NCI-H2196 (cell line): Measurements from ENCODE around the gene SUN1.

ENCODE experiments used
- DNase-seq: peaks from one replicate; lab custom pipeline; 2025; ENCODE audit not compliant: unreplicated experiment; lab: John Stamatoyannopoulos, UW

Gene SUN1

GRCh38 chr7:875476-876076, 43.3 kb downstream of the SUN1 start:
- peak; percentile 45 for DNase-seq

- DNase-seq: peak; percentile 95
These were observed 44.0 kb downstream of the SUN1 start, which contains the start of gene GET4 for GRCh38 chr7:876077-876971. Gene GET4 (plus strand): TSS chr7:876554. CDS start chr7:876646, 92 bp downstream.

GRCh38 chr7:876972-877311, 44.7 kb downstream of the SUN1 start:
- DNase-seq: no peak

GRCh38 chr7:877312-878232, 45.3 kb downstream of the SUN1 start:
- peak; percentile 45 for DNase-seq

- DNase-seq: no peak
These were observed 46.8 kb downstream of the SUN1 start for GRCh38 chr7:879093-879492.

GRCh38 chr7:879706-880105, 47.4 kb downstream of the SUN1 start:
- no peak for DNase-seq

GRCh38 chr7:880450-880849, 48.2 kb downstream of the SUN1 start:
- no peak for DNase-seq

- DNase-seq: no peak
These were observed 49.4 kb downstream of the SUN1 start for GRCh38 chr7:881441-882234.

GRCh38 chr7:882336-883035, 50.2 kb downstream of the SUN1 start:
- DNase-seq: no peak

- peak; percentile 51 for DNase-seq
These were observed 51.1 kb downstream of the SUN1 start for GRCh38 chr7:883055-884021.

- no peak for DNase-seq
These were observed 52.1 kb downstream of the SUN1 start for GRCh38 chr7:884191-885003.

- no peak for DNase-seq
These were observed 53.1 kb downstream of the SUN1 start for GRCh38 chr7:885261-885892.

GRCh38 chr7:885893-886625, 53.8 kb downstream of the SUN1 start:
- DNase-seq: no peak

- DNase-seq: no peak
These were observed 54.6 kb downstream of the SUN1 start for GRCh38 chr7:886626-887487.

GRCh38 chr7:887488-887820, 55.2 kb downstream of the SUN1 start:
- no peak for DNase-seq
